NCI-H1105 (cell line): ENCODE measurements around the gene STK16.
"Not testable (repeated sequence)": the region's sequence is repeated elsewhere in the genome, so short reads cannot be mapped to it uniquely, and the experiment has no call there.

Experiments
- DNase-seq: peaks from one replicate; lab custom pipeline; 2025; lab: John Stamatoyannopoulos, UW

The STK16 gene

DNA sequence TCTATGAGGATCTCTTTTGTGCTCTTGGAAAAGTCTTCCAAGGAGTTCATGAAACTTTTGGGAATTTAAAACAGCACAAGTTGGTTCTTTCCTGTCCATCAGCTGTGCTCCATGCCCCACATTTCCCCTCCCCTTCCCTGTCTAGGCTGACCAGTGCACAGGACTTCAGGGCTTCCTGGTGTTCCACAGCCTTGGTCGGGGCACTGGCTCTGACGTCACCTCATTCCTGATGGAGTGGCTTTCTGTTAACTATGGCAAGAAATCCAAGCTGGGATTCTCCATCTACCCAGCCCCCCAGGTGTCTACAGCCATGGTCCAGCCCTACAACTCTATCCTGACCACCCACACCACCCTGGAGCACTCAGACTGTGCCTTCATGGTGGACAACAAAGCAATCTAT, 25.7 kb downstream of the STK16 start:
- DNase-seq = no peak

DNA sequence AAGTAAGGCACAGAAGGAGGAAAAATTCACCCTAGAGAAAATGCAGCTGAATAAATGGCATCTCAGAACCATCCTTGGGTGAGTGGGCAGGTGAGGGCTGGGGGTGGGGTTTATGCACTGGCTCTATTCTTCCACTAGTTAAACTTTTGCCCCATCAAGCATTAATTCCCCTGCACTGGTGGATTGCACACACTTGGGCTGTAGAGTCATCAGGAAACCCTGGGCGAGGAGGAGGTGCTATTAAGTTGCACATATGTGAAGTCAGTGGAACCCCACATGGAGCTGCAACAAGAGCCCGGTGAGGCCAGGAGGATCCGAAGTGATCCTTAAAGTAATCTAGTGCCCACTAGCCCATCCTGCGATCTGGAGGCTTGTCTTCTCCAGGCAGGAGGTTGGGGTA, 27.1 kb downstream of the STK16 start:
- DNase-seq = no peak

DNA sequence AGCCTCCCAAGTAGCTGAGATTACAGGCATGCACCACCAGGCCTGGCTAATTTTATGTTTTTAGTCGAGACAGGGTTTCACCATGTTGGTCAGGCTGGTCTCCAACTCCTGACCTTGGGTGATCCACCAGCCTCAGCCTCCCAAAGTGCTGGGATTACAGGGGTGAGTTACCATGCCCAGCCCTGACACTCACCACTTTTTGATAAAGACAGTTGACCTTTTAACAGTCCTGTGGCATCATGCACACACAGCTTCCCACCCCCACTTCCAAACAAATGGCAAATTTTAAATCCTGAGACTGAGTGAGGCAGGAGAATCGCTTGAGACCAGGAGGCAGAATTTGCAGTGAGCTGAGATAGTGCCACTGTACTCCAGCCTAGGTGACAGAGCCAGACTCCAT, 27.7 kb downstream of the STK16 start:
- no peak for DNase-seq

DNA sequence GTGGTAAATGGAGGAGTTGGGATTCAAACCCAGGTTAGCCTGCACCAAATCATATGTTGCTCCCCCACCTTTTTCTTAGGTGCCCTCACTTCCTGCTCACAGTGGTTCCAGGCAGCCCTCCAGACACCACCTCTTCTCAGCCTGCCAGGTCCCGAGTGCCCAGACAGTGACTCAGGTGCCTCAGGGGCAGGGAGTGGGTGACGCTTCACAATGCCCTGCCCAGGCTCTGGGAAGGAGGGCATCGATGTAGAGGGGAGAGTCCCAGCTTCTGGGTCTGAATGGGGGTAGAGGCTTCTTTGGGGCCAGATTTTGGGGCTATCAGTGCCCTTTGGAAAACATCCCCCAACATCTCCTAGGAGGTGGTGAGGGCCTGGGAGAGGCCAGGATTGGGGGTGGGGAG, 28.7 kb downstream of the STK16 start:
- no peak for DNase-seq

DNA sequence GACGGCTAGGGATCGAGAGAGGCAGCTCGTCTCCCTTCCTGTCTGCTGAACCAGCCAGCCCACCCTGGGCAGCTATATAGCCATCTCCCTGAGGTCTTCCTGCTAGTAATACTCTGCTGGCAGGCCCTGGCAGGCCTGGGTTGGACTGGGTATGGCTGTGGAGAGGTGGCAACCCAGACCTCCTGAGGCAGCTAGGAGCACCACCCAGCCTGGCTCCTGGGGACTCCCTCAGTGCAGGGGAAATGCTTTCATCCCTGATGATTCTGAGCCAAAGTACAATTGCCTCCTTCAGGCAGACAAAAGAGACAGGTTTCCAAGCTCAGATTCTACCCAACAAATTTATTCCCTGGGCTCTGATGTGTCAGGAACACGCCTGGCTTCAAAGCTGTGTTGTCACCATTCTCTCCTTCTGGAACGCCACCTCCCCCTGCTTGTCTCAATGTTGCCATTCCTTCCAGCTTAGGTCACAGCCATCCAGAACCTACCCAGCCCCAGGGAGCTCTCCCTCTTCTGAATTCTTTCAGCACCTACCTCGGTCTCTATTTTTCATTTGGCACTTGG, 29.2 kb downstream of the STK16 start:
- DNase-seq = no peak

DNA sequence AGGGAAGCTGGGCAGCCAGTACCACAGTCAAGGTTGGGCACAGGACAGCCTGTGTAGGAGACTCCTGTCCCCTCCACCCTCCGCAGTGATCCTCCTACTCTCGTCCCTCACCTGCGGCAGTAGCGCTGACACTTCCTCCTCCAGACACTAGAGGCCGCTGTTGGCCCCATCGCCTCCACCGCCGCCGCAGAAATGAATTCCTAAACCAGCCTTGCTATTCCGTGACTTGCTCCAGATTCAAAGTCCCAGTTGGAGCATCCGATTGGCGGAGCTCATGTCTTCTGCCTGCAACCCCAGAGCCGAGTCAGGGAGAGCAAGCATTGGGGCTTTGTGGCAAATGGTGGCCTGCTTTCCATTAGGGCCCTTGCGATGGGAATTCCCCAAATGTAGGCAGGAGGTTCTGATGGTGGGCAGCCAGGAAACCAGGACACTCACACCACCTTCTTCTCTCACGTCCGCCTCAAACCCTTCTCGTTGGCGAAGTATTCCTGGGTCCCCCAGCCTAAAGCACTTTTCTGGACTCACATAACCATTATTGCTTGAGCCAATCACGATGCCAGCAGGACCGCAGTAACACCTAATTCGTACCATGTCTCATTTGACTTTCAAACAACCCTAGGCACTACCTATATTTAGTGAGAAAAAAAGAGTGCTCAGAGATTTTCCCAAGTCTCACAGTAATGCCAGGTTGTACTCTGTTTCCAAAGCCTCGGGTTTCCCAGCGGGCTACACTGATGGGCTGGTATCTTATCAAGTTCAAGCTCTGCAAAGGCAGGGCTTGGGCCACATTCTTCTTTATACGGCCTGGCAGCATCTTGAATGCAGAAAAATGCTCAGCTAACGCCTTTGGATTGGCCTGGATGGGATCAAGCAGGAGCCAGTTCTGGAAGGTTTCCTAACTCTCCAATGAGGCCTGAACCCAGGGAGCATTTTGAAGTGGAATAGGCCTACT, 32.7 kb downstream of the STK16 start:
- DNase-seq = peak; percentile 57

DNA sequence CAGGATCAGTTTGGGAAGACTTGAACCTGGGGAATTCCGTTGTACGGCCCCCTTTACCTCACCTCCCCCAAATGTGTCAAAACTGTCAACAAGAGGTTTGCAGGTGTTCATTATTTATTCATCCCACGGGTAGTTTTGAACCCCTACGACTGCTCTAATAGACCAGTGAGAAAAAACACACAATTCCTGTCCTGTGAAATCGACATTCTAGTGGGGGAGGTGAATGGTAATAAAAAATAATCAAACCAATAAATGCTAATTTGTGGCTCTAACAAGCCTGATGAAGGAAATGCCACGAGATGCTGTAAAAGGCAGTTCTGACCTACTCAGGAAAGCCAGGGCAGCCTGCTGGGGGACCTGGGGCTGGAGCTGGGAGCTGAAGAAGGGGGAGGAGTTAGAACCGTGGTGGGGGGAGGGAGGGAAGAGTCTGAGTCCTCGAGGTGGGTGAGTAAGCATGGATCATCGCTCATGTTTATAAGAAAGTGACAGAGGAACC, 33.4 kb downstream of the STK16 start:
- DNase-seq = no peak

DNA sequence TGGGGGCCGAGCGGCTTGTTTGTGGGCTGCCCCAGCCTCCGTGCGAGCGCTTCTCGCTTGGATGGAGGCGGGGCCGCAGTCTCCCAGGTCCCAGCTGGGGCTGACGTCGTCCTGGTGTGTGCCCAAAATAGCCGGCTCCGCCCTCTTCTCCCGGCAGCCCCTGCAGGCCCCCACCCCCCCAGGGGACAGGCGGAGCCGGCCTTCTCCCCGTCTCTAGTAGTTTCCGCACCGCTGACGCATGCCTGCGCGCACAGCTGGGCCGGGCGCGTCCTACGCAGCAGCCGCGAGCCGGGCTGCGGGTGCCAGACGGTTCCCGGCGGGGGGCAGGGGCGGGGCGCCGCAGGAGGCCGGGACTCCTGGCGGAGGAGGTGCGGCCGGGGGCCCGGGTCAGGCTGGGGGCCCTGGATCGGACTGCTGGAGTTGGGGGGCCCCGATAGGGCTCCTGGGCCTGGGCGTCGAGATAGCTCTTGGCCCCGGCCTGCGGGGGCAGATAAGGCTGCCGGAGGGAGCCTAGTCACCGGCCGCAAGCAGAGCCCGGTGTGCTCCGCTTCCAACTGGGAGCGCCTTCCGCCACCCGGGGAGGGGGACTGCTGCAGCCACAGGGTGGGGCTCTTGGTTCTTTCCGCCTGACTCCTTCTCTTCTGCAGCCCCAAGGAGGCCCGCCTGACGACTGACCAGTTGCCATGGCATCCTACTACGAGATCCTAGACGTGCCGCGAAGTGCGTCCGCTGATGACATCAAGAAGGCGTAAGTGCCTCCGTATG, 34.1 kb downstream of the STK16 start, which contains the start of gene DNAJB2:
Gene DNAJB2, plus strand, starts transcription at position 216 of the 765 bp plus-strand sequence. Its CDS starts 468 bp downstream, at position 684.
- DNase-seq = peak; percentile 91

DNA sequence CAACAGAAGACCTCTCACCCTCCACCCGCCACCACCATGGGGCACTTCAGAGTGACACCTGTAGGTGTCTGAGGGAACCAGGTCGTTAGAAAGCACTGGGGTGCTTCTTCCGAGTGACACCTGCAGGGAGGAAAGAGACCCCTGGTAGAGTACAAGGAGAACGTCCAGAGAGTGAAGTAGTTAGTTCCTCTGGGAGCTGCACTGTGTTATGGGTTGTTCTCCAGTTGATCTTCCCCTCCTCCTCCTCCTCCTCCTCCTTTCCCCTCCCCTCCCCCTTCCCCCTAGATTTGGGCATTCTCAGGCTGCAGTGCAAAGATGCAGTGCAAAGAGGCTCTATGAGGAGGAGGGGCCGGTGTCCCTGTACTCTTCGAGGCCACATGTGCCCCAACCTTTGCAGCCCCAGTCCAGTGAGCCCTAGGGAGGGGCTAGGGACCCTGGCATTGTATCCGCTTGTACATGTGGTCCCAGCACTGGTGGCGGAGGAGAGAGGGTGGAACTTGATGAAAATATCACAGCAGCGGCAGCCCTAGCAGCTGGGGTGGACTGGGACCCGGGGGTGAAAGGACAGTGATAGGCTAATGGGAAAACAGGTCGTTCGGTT, 34.7 kb downstream of the STK16 start:
- no peak for DNase-seq

DNA sequence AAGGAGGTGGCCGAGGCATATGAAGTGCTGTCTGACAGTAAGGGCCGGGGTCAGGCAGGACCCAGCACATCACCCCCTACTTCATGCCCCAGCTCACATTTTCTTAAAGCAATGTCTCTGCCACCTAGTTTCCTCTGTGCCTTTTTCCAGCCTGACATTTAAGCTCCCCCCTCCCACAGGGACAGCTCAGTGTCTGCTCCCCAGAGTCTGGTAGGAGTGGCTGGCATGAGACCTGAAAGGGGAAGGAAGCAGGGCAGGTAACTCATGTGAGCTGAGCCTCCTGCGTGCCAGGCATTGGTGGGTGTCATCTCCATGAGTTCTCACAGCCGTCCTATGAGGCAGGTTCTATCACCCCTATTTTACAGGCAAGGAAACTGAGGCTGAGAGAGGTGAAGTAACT, 35.4 kb downstream of the STK16 start:
- no peak for DNase-seq

DNA sequence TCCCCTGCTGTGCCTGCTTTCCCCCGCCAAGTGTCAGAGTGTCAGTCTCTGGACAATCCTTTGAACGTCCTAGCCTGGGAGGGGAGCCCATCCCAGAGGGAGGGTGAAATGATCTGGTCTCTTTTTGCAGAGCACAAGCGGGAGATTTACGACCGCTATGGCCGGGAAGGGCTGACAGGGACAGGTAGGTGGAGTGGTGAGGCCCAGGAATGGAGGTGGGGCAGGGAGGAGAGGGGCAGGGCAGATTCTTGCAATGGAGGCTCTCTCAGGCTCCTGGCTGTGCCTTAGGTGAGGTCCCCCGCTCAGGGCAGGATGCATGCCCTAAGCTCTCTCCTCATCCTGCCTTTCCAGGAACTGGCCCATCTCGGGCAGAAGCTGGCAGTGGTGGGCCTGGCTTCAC, 36.3 kb downstream of the STK16 start:
- DNase-seq = no peak

DNA sequence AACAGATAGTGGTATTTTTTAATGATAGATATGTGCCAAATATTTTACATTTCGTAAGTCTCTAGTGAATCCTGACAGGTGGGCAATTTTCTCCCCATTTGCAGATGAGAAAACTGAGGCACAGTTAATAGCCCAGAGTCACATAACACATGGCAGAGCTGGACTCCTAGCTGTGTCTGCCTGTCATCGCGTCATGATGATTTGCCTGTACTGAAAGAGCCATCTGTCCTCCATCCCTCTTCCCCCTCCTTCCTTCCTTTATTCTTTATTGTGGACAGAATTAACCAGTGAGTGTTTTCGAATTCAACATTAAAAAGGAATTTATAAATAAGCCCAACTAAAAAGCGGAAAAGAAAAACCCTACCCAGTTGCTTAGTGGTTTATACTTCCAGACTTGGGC, 37.1 kb downstream of the STK16 start:
- no peak for DNase-seq

DNA sequence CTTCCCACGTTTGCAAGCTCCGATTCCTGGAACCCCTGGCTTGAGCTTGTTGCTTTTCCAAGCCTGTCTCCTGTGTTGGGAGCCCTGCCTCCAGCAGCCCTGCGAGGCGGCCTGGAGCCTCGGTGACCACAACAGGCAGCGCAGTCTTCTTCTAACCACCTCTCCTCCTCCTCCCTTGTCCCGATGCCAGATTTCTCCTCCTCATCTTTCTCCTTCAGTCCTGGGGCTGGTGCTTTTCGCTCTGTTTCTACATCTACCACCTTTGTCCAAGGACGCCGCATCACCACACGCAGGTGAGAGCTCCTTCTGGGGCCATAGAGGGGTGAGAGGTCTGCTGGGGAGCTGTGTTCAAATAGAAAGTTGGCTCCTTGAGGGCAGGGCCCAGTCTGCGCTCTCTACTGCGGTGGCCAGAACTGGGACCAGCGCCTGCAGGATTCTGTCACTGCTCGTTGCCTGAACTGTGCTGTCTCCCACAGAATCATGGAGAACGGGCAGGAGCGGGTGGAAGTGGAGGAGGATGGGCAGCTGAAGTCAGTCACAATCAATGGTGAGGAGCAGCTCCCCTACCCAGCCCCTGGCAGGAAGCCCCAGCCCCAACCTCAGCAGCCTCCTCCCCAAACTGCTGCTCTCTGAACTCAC, 37.8 kb downstream of the STK16 start:
- DNase-seq = no peak

DNA sequence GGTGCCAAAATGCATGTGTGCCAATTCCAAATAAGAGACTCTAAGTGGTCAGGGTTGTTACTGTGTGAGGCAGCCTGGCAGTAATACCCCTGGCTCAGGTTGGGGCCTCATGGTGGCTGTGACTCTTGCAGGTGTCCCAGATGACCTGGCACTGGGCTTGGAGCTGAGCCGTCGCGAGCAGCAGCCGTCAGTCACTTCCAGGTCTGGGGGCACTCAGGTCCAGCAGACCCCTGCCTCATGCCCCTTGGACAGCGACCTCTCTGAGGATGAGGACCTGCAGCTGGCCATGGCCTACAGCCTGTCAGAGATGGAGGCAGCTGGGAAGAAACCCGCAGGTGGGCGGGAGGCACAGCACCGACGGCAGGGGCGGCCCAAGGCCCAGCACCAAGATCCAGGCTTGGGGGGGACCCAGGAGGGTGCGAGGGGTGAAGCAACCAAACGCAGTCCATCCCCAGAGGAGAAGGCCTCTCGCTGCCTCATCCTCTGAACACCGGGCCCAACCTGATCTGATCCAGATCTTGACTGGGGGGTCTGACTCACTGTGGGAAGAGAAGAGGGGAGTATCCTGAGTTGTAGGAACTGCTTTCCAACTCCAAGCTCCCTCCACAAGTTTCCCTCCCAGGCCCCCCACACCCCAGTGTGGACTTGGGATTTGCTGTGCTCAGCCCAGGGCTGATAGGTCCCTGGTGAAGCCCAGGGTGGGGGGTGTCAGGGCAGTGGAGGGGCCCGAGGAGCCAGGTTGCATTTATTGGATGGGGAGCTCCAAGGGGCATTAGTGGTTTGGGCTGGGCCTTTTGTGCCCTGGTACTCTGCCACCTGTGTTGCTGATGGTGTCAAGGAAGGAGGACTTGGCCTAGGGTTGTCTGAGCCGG, 39.5 kb downstream of the STK16 start:
- no peak for DNase-seq

DNA sequence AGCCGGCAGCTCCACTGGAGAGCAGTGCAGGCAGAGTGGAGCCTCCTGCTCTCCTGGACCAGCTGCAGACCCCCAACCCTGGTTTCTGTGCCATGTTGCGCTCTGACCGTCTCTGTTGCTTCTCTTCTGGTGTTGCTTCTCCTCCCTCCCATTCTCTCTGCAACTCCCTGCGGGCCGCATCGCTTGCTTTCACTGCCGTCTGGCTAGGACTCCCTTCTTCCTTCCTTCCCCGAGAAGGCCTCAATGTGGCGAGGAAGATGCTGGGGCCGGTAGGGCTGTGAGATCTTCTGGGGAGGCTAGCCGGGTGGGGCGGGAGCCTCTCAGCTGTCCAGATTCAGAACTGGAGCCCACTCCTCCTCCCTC, 40.1 kb downstream of the STK16 start:
- DNase-seq = no peak

DNA sequence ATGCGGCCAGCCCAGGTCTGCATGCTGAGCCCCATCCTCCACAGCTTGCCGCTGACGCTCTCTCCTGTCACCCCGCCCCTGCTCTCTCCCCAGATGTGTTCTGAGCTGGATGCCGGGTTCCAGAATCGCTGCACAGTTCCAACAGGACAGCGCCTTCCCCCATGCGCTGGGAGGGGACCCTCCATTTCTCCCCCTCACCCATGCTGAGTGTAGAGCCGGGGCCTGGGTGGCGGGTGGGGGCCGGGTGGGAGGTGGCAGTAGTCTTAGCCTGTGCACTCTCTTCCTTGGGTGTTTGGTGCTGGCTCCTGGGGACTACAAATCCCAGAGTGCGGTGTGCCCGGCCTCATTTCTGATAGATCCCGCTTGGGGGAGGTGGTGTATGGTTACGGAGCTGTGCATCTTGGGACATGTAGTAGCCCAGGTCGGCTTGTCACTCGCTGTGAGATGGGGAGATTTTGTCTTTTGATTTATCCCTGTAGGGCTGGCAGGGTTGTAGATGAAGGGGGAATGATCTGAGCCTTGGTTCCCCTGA, 40.7 kb downstream of the STK16 start:
- DNase-seq = no peak

DNA sequence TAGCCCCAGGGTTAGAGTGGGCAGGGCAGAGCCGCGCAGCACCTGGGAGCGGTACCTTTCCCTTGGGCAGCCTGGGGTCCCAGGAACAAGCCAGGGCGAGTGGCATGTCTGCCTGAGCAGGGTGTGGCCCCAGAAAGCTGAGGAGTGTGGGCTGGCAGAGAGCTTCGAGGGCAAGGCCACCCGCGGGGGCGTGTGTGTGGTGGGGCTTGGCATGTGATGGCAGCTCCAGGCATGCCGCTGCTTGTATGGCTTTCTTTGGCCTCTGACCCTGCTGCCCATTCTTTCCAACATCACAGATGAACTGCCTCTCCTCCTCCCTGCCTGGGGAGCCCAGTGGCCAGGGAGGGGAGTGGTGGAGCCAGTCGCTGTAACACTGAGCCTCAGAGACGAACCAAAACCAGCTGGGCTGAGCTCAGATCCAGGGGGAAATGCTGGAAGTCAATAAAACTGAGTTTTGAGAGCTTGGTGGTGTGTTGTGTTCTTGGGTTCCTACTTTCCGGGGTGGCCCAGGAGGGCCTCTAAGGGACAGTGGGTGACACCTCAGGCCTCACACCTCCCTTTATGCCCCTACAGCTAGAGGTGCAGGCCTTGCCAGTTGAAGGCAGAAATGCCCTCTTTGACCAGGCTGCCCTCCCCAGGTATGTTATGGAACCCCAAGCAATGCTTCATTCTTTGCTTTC, 41.3 kb downstream of the STK16 start:
- no peak for DNase-seq

DNA sequence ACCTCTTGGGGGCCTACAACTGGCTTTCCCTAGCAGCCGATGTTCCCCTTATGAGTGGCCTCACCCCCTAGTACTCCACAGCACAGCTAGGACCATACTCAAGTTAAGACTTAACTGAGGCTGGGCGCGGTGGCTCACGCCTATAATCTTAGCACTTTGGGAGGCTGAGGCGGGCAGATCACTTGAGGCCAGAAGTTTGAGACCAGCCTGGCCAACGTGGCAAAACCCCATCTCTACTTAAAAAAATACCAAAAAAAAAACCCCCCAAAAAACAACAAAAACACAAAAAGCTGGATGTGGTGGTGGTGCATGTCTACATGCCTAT, 41.8 kb downstream of the STK16 start:
- not testable (repeated sequence) for DNase-seq

DNA sequence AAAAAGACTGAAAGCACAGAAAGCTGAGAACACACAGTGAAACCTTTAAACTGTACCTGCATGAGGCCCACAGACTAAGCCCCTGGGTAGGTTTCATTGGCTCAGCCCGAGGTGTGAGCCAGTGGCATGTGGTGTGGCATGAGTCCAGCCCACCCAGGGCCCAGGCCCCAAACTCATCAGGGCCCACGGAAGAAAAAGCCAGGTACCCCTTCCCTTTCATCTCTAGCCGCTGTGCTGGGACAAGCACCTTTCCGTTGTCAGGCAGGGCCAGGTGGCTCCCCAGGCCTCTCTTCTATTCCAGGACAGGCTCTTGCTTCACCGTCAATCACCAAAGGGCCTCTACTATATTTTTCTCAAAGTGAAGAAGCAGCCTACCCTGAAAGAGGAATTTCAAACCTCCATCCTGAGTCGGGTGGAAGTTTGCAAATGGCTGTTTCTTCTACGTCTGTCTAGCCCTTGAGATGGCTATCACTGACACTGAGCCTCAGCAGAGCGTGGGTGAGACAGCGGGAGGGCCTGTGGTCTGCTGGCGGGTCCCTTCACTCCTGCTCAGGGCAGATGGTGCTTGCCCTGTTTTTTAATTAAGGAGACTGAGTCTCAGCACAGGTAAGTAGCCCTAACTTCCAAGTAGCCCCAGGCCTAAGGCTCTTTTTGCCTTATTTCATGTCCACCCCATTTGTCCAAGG, 42.4 kb downstream of the STK16 start:
- no peak for DNase-seq

DNA sequence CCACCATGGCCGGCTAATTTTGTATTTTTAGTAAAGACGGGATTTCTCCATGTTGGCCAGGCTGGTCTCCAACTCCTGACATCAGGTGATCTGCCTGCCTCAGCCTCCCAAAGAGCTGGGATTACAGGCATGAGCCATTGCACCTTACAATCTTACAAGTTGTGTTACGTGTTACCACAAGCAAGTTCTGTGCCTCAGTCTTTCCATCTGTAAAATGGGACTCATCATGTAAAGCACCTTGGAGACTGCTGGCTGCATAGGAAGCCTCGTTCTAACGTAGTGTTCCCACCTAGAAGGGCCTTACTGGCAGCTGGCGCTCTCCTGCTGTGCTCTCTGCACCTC, 43.9 kb downstream of the STK16 start:
- DNase-seq = no peak
